Measurements from ENCODE around the gene VANGL1. TPM values are rescaled to one million over a fixed set of nuclear protein-coding genes. Genes with fewer than 3 reads are reported as not detected.

The VANGL1 gene
- total RNA-seq, 1 donor from 2014 or later = 8.1 TPM

DNA sequence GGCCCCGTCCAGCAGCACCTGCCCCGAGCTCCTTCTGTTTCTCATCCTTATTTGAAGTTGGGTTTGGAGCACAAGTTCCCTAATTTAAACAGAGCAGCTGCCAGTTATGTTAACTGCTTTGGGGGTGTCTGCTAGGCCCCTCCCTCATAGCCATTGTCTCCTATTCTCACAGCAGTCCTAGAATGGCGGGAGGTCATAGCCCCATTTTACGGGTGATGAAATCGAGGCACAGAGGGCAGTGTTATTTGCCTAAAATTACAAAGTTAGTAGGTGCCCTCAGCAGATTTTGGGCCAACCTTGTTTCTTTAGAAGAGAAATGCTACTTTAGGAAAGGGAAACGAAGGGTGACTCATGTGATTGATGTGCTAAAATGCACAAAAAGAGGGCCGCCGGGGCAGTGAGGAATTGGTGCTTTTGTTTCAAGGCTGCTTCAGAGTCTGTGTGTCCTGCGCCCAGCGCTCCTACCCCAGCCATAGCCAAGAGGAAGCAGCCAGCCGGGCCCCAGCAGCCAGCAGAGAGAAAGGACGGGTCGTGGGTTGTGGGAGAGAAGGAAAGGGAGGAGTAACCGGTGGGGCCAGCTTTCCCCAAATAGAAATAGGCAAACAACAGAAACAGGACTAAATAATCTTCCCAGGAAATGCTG, 13.0 kb downstream of the VANGL1 start:
- no peak for DNase-seq (ENCODE audit: extremely low spot score in 2 of 2)
- no peaks in the 10 kb centered on the region for H3K27me3 ChIP-seq
- H3K4me3 ChIP-seq = no peak overlapping the region
- intact Hi-C loops (cut with DNase I) = no loop called here
- peaks cover 37% of the 10 kb centered on the region for H3K4me1 ChIP-seq
- TF ChIP-seq, protein P1, sequence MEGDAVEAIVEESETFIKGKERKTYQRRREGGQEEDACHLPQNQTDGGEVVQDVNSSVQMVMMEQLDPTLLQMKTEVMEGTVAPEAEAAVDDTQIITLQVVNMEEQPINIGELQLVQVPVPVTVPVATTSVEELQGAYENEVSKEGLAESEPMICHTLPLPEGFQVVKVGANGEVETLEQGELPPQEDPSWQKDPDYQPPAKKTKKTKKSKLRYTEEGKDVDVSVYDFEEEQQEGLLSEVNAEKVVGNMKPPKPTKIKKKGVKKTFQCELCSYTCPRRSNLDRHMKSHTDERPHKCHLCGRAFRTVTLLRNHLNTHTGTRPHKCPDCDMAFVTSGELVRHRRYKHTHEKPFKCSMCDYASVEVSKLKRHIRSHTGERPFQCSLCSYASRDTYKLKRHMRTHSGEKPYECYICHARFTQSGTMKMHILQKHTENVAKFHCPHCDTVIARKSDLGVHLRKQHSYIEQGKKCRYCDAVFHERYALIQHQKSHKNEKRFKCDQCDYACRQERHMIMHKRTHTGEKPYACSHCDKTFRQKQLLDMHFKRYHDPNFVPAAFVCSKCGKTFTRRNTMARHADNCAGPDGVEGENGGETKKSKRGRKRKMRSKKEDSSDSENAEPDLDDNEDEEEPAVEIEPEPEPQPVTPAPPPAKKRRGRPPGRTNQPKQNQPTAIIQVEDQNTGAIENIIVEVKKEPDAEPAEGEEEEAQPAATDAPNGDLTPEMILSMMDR (IDR thresholded peaks at IDR 0.05) = no peak
- TF ChIP-seq POLR2A (IDR thresholded peaks at IDR 0.05) = no peak
- no peak for TF ChIP-seq POLR2AphosphoS5 (IDR thresholded peaks at IDR 0.05; ENCODE audit: insufficient read depth in 1 of 2, low read depth in 1 of 2)
- peaks cover 0 to 20% of the 10 kb centered on the region in 2 donors for H3K36me3 ChIP-seq
- peak overlapping the region; percentile 36 for H3K27ac ChIP-seq
- H3K9me3 ChIP-seq = no peaks in the 10 kb centered on the region

DNA sequence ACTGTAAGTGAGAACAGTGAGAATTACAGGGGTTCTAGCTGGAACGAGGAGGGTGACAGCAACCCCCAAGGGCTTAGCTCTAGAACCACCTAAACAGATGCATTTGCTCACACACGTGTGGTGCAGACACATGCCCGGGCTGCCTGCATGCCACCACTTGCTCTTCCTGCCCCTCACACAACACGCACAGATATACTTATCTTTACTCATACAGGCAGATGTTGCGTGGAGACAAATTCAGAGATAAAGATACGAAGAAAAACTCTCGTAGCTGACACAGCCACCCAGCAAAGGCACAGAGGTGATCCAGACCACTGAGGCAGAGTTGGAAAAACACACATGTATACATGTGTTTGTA, 13.5 kb downstream of the VANGL1 start:
- H3K9me3 ChIP-seq = no peaks in the 10 kb centered on the region
- no peak for DNase-seq (ENCODE audit: extremely low spot score in 2 of 2)
- H3K36me3 ChIP-seq = peaks cover 0 to 24% of the 10 kb centered on the region in 2 donors
- intact Hi-C loops (cut with DNase I) = no loop called here
- peaks cover 32% of the 10 kb centered on the region for H3K4me1 ChIP-seq
- no peaks in the 10 kb centered on the region for H3K27me3 ChIP-seq
- H3K4me3 ChIP-seq = no peak overlapping the region
- TF ChIP-seq POLR2A (IDR thresholded peaks at IDR 0.05) (no peak), POLR2AphosphoS5 (IDR thresholded peaks at IDR 0.05; ENCODE audit: insufficient read depth in 1 of 2, low read depth in 1 of 2) (no peak)
- TF ChIP-seq, protein P1 (IDR thresholded peaks at IDR 0.05) = no peak
- H3K27ac ChIP-seq = peak overlapping the region; percentile 36

DNA sequence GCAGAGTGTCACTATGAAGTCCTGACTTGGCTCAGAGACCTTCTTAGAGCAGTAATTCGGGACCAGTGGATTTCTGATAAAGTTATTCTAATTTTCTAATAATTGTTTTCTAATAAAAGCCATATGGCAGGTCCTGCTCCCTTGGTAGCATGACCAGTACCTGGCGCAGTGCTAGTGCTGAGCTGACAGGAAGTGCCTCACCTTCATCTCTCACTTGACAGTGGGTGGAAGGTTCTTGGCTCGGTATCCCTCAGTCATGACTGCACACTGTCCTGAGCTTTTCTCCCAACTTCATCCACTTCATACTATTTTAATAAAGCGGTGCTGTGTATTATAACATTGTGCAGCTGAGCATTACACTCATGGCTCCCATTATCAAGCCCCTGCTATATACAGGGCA, 14.1 kb downstream of the VANGL1 start:
- TF ChIP-seq POLR2AphosphoS5 (IDR thresholded peaks at IDR 0.05; ENCODE audit: insufficient read depth in 1 of 2, low read depth in 1 of 2) (no peak), POLR2A (IDR thresholded peaks at IDR 0.05) (no peak)
- TF ChIP-seq, protein P1 (IDR thresholded peaks at IDR 0.05) = no peak
- Histone ChIP-seq H3K4me1 (peaks cover 25% of the 10 kb centered on the region), H3K36me3 (peaks cover 0 to 28% of the 10 kb centered on the region in 2 donors), H3K4me3 (no peak overlapping the region), H3K27me3 (no peaks in the 10 kb centered on the region), H3K27ac (no peak overlapping the region), H3K9me3 (no peaks in the 10 kb centered on the region)
- DNase-seq (ENCODE audit: extremely low spot score in 2 of 2) = no peak
- intact Hi-C loops (cut with DNase I) = no loop called here

DNA sequence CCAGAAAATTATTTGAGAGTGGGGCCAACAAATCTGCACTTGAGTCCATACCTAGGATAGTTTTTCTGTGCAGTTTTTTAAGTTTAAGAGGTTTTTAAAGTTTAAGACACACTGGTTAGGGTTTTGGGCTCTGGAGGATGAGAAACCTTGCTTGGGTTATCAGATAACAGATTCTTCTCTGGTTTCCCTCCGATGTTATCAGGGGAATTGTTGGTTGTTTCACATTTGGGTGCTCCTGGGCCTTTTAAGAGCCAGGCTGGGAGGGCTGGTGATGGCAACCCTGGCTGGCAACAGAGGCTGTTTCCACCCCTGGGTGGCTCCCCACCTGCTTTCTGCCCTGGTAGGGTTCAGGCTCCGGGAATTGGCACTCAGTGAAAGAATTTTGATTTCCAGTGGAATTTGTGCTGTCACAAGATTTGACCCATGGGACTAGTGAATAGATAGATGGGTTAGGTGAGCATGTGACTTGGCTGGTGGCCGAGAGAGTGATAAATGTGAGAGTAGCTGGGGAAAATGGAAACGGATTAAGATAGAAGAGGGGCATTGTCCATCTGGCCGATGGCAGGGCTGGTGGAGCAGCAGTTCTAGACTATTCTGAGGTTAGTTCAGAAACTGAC, 14.8 kb downstream of the VANGL1 start:
- H3K36me3 ChIP-seq = peaks cover 0 to 26% of the 10 kb centered on the region in 2 donors
- H3K4me3 ChIP-seq = no peak overlapping the region
- TF ChIP-seq POLR2AphosphoS5 (IDR thresholded peaks at IDR 0.05; ENCODE audit: insufficient read depth in 1 of 2, low read depth in 1 of 2) = no peak
- TF ChIP-seq POLR2A (IDR thresholded peaks at IDR 0.05) = no peak
- TF ChIP-seq, protein P1 (IDR thresholded peaks at IDR 0.05) = no peak
- no peak for DNase-seq (ENCODE audit: extremely low spot score in 2 of 2)
- peaks cover 22% of the 10 kb centered on the region for H3K4me1 ChIP-seq
- intact Hi-C loops (cut with DNase I) = no loop called here
- no peaks in the 10 kb centered on the region for H3K9me3 ChIP-seq
- H3K27me3 ChIP-seq = no peaks in the 10 kb centered on the region
- no peak overlapping the region for H3K27ac ChIP-seq

DNA sequence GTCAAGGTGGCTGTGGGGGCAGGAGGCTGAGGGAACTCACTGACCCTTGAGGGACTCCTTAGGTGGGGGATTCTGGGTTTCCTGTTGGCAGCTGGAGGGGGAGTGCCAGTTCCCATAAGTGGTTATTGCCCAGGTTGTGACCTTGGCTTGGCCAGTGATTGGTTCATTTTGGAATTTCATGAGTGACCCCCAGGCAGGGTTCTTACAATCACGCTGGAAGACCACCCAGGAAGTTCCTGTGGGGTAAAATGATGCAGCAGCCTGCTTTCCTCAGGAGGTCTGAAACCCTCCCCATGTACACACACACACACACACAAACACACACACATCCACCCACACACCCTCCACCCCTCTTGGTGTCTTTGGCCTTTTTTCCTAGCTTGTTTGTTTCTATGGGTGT, 16.9 kb downstream of the VANGL1 start:
- no peak overlapping the region for H3K27ac ChIP-seq
- TF ChIP-seq POLR2A (IDR thresholded peaks at IDR 0.05) (no peak), POLR2AphosphoS5 (IDR thresholded peaks at IDR 0.05; ENCODE audit: insufficient read depth in 1 of 2, low read depth in 1 of 2) (no peak)
- TF ChIP-seq, protein P1 (IDR thresholded peaks at IDR 0.05) = no peak
- H3K4me3 ChIP-seq = no peak overlapping the region
- no peaks in the 10 kb centered on the region for H3K27me3 ChIP-seq
- no peak for DNase-seq (ENCODE audit: extremely low spot score in 2 of 2)
- H3K36me3 ChIP-seq = peaks cover 0 to 25% of the 10 kb centered on the region in 2 donors
- no peaks in the 10 kb centered on the region for H3K9me3 ChIP-seq
- intact Hi-C loops (cut with DNase I) = no loop called here
- H3K4me1 ChIP-seq = peaks cover 22% of the 10 kb centered on the region

Data from vagina (tissue), 2 donors.